Measurements from ENCODE around the gene LRRC4C.

Gene LRRC4C

GRCh38 chr11:41320653-41321052 is 138.8 kb downstream of the LRRC4C start:
- ATAC-seq, result no peak

GRCh38 chr11:41320238-41320637 is 139.2 kb downstream of the LRRC4C start:
- ATAC-seq, result no peak

GRCh38 chr11:41319434-41319833 is 140.0 kb downstream of the LRRC4C start:
- no peak for ATAC-seq

- no peak for ATAC-seq
Measured at GRCh38 chr11:41316751-41317150, 142.7 kb downstream of the LRRC4C start.

- ATAC-seq, result no peak
Measured at GRCh38 chr11:41313226-41313625, 146.2 kb downstream of the LRRC4C start.

GRCh38 chr11:41309716-41310115 is 149.7 kb downstream of the LRRC4C start:
- no peak for ATAC-seq

- ATAC-seq, result no peak
Measured at GRCh38 chr11:41309111-41309522, 150.3 kb downstream of the LRRC4C start.

GRCh38 chr11:41308286-41308685 is 151.2 kb downstream of the LRRC4C start:
- no peak for ATAC-seq

GRCh38 chr11:41307296-41308080 is 152.0 kb downstream of the LRRC4C start:
- ATAC-seq, result no peak

- no peak for ATAC-seq
Measured at GRCh38 chr11:41306431-41306830, 153.0 kb downstream of the LRRC4C start.

- no peak for ATAC-seq
Measured at GRCh38 chr11:41301023-41301422, 158.4 kb downstream of the LRRC4C start.

GRCh38 chr11:41289408-41289807 is 170.0 kb downstream of the LRRC4C start:
- no peak for ATAC-seq

GRCh38 chr11:41286751-41287150 is 172.7 kb downstream of the LRRC4C start:
- no peak for ATAC-seq

- no peak for ATAC-seq
Measured at GRCh38 chr11:41284354-41284753, 175.1 kb downstream of the LRRC4C start.

GRCh38 chr11:41283191-41283930 is 176.1 kb downstream of the LRRC4C start:
- ATAC-seq, result no peak

- no peak for ATAC-seq
Measured at GRCh38 chr11:41282395-41282794, 177.1 kb downstream of the LRRC4C start.

GRCh38 chr11:41281131-41281742 is 178.2 kb downstream of the LRRC4C start:
- no peak for ATAC-seq

GRCh38 chr11:41274831-41275230 is 184.6 kb downstream of the LRRC4C start:
- ATAC-seq, result no peak

GRCh38 chr11:41273908-41274307 is 185.5 kb downstream of the LRRC4C start:
- no peak for ATAC-seq

GRCh38 chr11:41267451-41267850 is 192.0 kb downstream of the LRRC4C start:
- no peak for ATAC-seq

- ATAC-seq, result no peak
Measured at GRCh38 chr11:41256041-41256440, 203.4 kb downstream of the LRRC4C start.

GRCh38 chr11:41254966-41255365 is 204.5 kb downstream of the LRRC4C start:
- ATAC-seq, result no peak

- no peak for ATAC-seq
Measured at GRCh38 chr11:41250408-41250935, 209.0 kb downstream of the LRRC4C start.

GRCh38 chr11:41247621-41248020 is 211.8 kb downstream of the LRRC4C start:
- no peak for ATAC-seq

All from activated CD4-positive, CD25-positive, alpha-beta regulatory T cell treated with anti-CD3 and anti-CD28 coated beads, Interleukin-2, amount 50 U/mL, for 24 hours (primary cell).